Neuronal stem cell (in vitro differentiated cells): ENCODE measurements around the gene SPX.

Experiments
- DNase-seq: peaks from one replicate; pipeline ENCODE4 v3.0.0-alpha.2; 2013; ENCODE audit warnings: low spot score
- H2AFZ ChIP-seq: one replicate; pipeline ENCODE4 v1.6.1; 2013; ENCODE audit warnings: mild to moderate bottlenecking, low read length, inconsistent platforms
- H2AK5ac ChIP-seq: 2 replicates; pipeline ENCODE4 v1.6.1; 2013; ENCODE audit warnings: low read depth, mild to moderate bottlenecking, inconsistent platforms, low read length, moderate library complexity, mixed read lengths
- H2BK120ac ChIP-seq: 2 replicates; pipeline ENCODE4 v1.6.1; 2013; ENCODE audit warnings: low read depth, mild to moderate bottlenecking, inconsistent platforms, low read length, moderate library complexity, mixed read lengths
- H2BK12ac ChIP-seq: one replicate; pipeline ENCODE4 v1.6.1; 2013; ENCODE audit warnings: low read length, inconsistent platforms
- H2BK15ac ChIP-seq: 2 replicates; pipeline ENCODE4 v1.6.1; 2013; ENCODE audit warnings: mild to moderate bottlenecking, low read length, inconsistent platforms, mixed read lengths
- H2BK5ac ChIP-seq: one replicate; pipeline ENCODE4 v1.6.1; 2013; ENCODE audit warnings: inconsistent platforms, mild to moderate bottlenecking, low read length, moderate library complexity
- H3K14ac ChIP-seq: one replicate; pipeline ENCODE4 v1.6.1; 2013; ENCODE audit warnings: low read length, inconsistent platforms
- H3K18ac ChIP-seq: 2 replicates; pipeline ENCODE4 v1.6.1; 2013; ENCODE audit warnings: low read length, inconsistent platforms
- H3K23ac ChIP-seq: 2 replicates; pipeline ENCODE4 v1.6.1; 2013; ENCODE audit warnings: low read depth, mild to moderate bottlenecking, mixed read lengths, low read length, inconsistent platforms; ENCODE audit not compliant: poor library complexity
- H3K27ac ChIP-seq: replicated peaks from 3 replicates; pipeline ENCODE4 v1.5.1; 2013; ENCODE audit warnings: low read length, inconsistent platforms
- H3K27me3 ChIP-seq, 3 experiments: 2 replicates each; pipeline ENCODE4 v1.6.1; 2013; ENCODE audit warnings: low read length in 3 of 3, mild to moderate bottlenecking in 2 of 3, inconsistent platforms in 1 of 3, low read depth in 1 of 3, mixed read lengths in 1 of 3, moderate library complexity in 1 of 3; ENCODE audit not compliant: control insufficient read depth in 3 of 3, insufficient read depth in 3 of 3
- H3K36me3 ChIP-seq, 2 donors: replicated peaks in 1 of 2; 2 replicates each; pipeline ENCODE4 v1.6.1; 2013; ENCODE audit warnings: low read length in 2 of 2; ENCODE audit not compliant: control insufficient read depth in 2 of 2, insufficient read depth in 2 of 2
- H3K4ac ChIP-seq: 2 replicates; pipeline ENCODE4 v1.6.1; 2013; ENCODE audit warnings: inconsistent platforms, mild to moderate bottlenecking, low read length, moderate library complexity
- H3K4me1 ChIP-seq, 2 donors: 1 replicate in 1 of 2; 2 replicates in 1 of 2; pipeline ENCODE4 v1.6.1; 2013; ENCODE audit warnings: low read length in 2 of 2, low read depth in 1 of 2; ENCODE audit not compliant: control insufficient read depth in 2 of 2, insufficient read depth in 1 of 2
- H3K4me2 ChIP-seq: one replicate; pipeline ENCODE4 v1.6.1; 2013; ENCODE audit warnings: mild to moderate bottlenecking, low read length, inconsistent platforms; ENCODE audit not compliant: insufficient read depth, poor library complexity, severe bottlenecking
- H3K4me3 ChIP-seq, 2 donors: 2 replicates each; pipeline ENCODE4 v1.5.1; 2013; ENCODE audit warnings: low read length in 2 of 2, mild to moderate bottlenecking in 2 of 2, inconsistent platforms in 1 of 2, moderate library complexity in 1 of 2
- H3K79me1 ChIP-seq: one replicate; pipeline ENCODE4 v1.6.1; 2013; ENCODE audit warnings: low read depth, mild to moderate bottlenecking, inconsistent platforms, low read length, moderate library complexity
- H3K9ac ChIP-seq: one replicate; pipeline ENCODE4 v1.6.1; 2013; ENCODE audit warnings: mild to moderate bottlenecking, low read depth, low read length, inconsistent platforms; ENCODE audit not compliant: poor library complexity
- H3K9me3 ChIP-seq, 2 donors: replicated peaks in 1 of 2; 2 replicates each; pipeline versions ENCODE3 to v1.6.1; 2013; ENCODE audit warnings: low read length in 2 of 2, mild to moderate bottlenecking in 2 of 2, inconsistent platforms in 1 of 2, low read depth in 1 of 2, mixed read lengths in 1 of 2, moderate library complexity in 1 of 2; ENCODE audit not compliant: control insufficient read depth in 2 of 2, insufficient read depth in 1 of 2
- H4K8ac ChIP-seq: one replicate; pipeline ENCODE4 v1.6.1; 2013; ENCODE audit warnings: low read depth, mild to moderate bottlenecking, inconsistent platforms, low read length, moderate library complexity
- H4K91ac ChIP-seq: one replicate; pipeline ENCODE4 v1.6.1; 2013; ENCODE audit warnings: low read length, low read depth, mild to moderate bottlenecking, inconsistent platforms; ENCODE audit not compliant: poor library complexity
- WGBS, 2 donors: extraction: QIAGEN DNeasy Blood & Tissue Kit; methylation state at CpG; one replicate each; pipeline ENCODE4 v1.1.7; 2013; ENCODE audit warnings: missing lambda C conversion rate in 2 of 2, mixed read lengths in 1 of 2; ENCODE audit not compliant: insufficient read length in 2 of 2, insufficient replicate concordance in 1 of 2; ENCODE audit errors: extremely low coverage in 2 of 2; 5-methylcytosine and 5-hydroxymethylcytosine counted together

Gene SPX

DNA sequence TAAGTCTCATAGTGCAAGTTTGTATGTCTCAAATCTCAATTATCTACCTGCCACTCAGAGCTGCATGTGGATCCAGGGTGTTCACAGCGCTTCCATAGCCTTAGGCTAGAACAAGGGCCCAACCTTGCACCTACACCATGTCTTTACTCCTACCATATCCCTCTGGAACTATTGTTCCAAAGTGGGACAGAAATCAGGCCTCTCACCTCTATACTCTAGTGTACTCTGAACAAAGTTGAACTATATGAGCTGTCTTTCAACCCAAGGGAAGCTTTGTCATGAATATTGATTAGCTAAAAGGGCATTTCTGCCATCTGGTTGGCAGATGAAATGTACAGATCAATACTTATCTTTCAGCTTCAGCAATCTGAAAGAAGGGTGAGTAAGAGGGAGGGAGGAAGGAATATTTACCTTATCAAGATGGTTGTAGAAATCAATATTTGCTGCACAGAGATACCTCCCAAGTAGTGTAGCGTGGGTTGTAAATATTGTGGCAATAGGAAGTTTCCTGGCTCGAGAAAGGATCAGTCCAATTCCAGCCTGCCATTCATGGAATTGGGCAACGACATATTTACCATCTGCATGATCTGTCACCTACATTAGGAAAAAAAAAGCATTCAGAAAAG is 47.8 kb downstream of the SPX start:
- H3K18ac ChIP-seq = no peak overlapping the region
- no peak overlapping the region for H3K9ac ChIP-seq
- H3K36me3 ChIP-seq = no peaks in the 10 kb centered on the region
- WGBS, 2 donors = no CpG with 5 or more reads among the region's 4 CpGs
- no peak overlapping the region for H2BK120ac ChIP-seq
- no peak overlapping the region for H2BK5ac ChIP-seq
- no peak overlapping the region for H3K23ac ChIP-seq
- peaks cover 0 to 6% of the 10 kb centered on the region in 2 donors for H3K4me1 ChIP-seq
- no peak overlapping the region for H4K8ac ChIP-seq
- H3K27me3 ChIP-seq = no peaks in the 10 kb centered on the region
- H3K14ac ChIP-seq = no peak overlapping the region
- no peak overlapping the region for H2BK12ac ChIP-seq
- H2AK5ac ChIP-seq = no peak overlapping the region
- no peaks in the 10 kb centered on the region for H3K9me3 ChIP-seq
- H3K4me3 ChIP-seq = no peak overlapping the region
- H3K27ac ChIP-seq = no peak overlapping the region
- no peak overlapping the region for H3K4ac ChIP-seq
- no peak overlapping the region for H4K91ac ChIP-seq
- no peak for DNase-seq
- no peaks in the 10 kb centered on the region for H3K79me1 ChIP-seq
- no peak overlapping the region for H2AFZ ChIP-seq
- H2BK15ac ChIP-seq = no peak overlapping the region
- no peak overlapping the region for H3K4me2 ChIP-seq

- Histone ChIP-seq H3K27ac (no peak overlapping the region), H3K9ac (no peak overlapping the region), H3K79me1 (no peaks in the 10 kb centered on the region), H2BK5ac (no peak overlapping the region), H2BK15ac (no peak overlapping the region), H3K27me3 (no peaks in the 10 kb centered on the region), H2AFZ (no peak overlapping the region), H2BK120ac (no peak overlapping the region), H3K4me3 (no peak overlapping the region), H3K14ac (no peak overlapping the region), H2BK12ac (no peak overlapping the region), H3K18ac (no peak overlapping the region), H3K4me1 (peaks cover 0 to 6% of the 10 kb centered on the region in 2 donors), H3K4ac (no peak overlapping the region), H3K36me3 (no peaks in the 10 kb centered on the region), H4K8ac (no peak overlapping the region), H3K9me3 (no peaks in the 10 kb centered on the region), H4K91ac (no peak overlapping the region), H2AK5ac (no peak overlapping the region), H3K4me2 (no peak overlapping the region), H3K23ac (no peak overlapping the region)
- WGBS, 2 donors = no CpG with 5 or more reads among the region's 2 CpGs
- DNase-seq = no peak
Measured at GRCh38 chr12:21576431-21576830, 50.3 kb downstream of the SPX start.

- H3K4ac ChIP-seq = no peak overlapping the region
- H4K91ac ChIP-seq = no peak overlapping the region
- no peaks in the 10 kb centered on the region for H3K79me1 ChIP-seq
- no peak overlapping the region for H3K4me2 ChIP-seq
- no peak overlapping the region for H4K8ac ChIP-seq
- no peak overlapping the region for H2AK5ac ChIP-seq
- no peak overlapping the region for H3K14ac ChIP-seq
- no peak overlapping the region for H2BK15ac ChIP-seq
- H3K27ac ChIP-seq = no peak overlapping the region
- H3K9me3 ChIP-seq = no peaks in the 10 kb centered on the region
- H3K27me3 ChIP-seq = no peaks in the 10 kb centered on the region
- H3K23ac ChIP-seq = no peak overlapping the region
- H2AFZ ChIP-seq = no peak overlapping the region
- no peak overlapping the region for H3K18ac ChIP-seq
- no peak for DNase-seq
- no peak overlapping the region for H2BK120ac ChIP-seq
- no peaks in the 10 kb centered on the region for H3K36me3 ChIP-seq
- H3K4me1 ChIP-seq = peaks cover 0 to 6% of the 10 kb centered on the region in 2 donors
- no CpG with 5 or more reads among the region's 1 CpG for WGBS, 2 donors
- no peak overlapping the region for H2BK12ac ChIP-seq
- no peak overlapping the region for H3K9ac ChIP-seq
- H3K4me3 ChIP-seq = no peak overlapping the region
- H2BK5ac ChIP-seq = no peak overlapping the region
Measured at GRCh38 chr12:21577516-21577915, 51.4 kb downstream of the SPX start.

DNA sequence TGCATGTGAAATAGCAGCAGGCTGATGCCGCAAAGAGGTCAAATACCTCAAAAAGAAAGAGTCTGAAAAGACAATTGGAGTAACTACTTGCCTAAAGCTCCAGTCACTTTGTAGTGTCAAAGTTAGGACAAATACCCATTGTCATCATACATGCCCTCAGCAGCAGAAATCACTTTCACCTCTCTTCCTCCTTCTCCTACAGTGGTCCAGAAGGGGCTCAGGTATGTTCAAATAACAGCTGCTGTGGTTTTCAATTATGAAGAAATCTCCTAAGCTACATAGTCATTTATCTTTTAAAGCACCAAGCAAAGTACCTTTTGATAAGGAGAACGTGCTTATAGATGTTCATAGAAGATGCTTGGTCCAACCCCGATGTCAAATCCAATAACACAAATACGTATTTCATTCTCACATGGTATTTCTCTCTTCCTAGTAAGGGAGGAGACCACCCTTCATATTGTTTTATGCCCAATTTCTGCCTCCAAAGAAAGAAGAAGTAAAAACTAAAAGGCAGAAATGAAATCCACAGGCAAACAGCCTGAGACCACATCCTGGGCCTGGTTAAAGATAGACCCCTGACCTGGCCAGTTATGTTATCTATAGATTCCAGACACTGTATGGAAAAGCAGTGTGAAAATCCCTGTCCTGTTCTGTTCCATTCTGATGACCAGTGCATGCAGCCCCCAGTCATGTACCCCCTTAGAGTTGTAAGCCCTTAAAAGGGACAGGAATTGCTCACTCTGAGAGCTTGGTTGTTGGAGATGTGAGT is 54.8 kb downstream of the SPX start:
- H3K4me3 ChIP-seq = no peak overlapping the region
- H3K18ac ChIP-seq = no peak overlapping the region
- no peak overlapping the region for H3K27ac ChIP-seq
- no peaks in the 10 kb centered on the region for H3K79me1 ChIP-seq
- no peak overlapping the region for H3K4me2 ChIP-seq
- WGBS, 2 donors = no CpG with 5 or more reads among the region's 4 CpGs
- peaks cover 0 to 6% of the 10 kb centered on the region in 2 donors for H3K4me1 ChIP-seq
- H3K4ac ChIP-seq = no peak overlapping the region
- H3K27me3 ChIP-seq = no peaks in the 10 kb centered on the region
- no peak overlapping the region for H2BK12ac ChIP-seq
- no peak overlapping the region for H4K8ac ChIP-seq
- no peak overlapping the region for H2BK5ac ChIP-seq
- no peak overlapping the region for H3K14ac ChIP-seq
- no peak for DNase-seq
- no peak overlapping the region for H2BK120ac ChIP-seq
- no peak overlapping the region for H2AFZ ChIP-seq
- H3K23ac ChIP-seq = no peak overlapping the region
- H3K9me3 ChIP-seq = no peaks in the 10 kb centered on the region
- H2AK5ac ChIP-seq = no peak overlapping the region
- no peak overlapping the region for H2BK15ac ChIP-seq
- no peak overlapping the region for H3K9ac ChIP-seq
- H3K36me3 ChIP-seq = no peaks in the 10 kb centered on the region
- no peak overlapping the region for H4K91ac ChIP-seq
